ENCODE data around the gene LCK. TPM values are rescaled to one million over a fixed set of nuclear protein-coding genes. Genes with fewer than 3 reads are reported as not detected.

The LCK gene
- total and polyA plus RNA-seq, 10 of the 15 experiments (the other 5 are each of a cell fraction or from before 2014, with no cell fraction given), result 31.5 to 173 (median 119) TPM

GRCh38 chr1:32316903-32317277 is 65.8 kb downstream of the LCK start (continued):
- TF ChIP-seq, protein P1, sequence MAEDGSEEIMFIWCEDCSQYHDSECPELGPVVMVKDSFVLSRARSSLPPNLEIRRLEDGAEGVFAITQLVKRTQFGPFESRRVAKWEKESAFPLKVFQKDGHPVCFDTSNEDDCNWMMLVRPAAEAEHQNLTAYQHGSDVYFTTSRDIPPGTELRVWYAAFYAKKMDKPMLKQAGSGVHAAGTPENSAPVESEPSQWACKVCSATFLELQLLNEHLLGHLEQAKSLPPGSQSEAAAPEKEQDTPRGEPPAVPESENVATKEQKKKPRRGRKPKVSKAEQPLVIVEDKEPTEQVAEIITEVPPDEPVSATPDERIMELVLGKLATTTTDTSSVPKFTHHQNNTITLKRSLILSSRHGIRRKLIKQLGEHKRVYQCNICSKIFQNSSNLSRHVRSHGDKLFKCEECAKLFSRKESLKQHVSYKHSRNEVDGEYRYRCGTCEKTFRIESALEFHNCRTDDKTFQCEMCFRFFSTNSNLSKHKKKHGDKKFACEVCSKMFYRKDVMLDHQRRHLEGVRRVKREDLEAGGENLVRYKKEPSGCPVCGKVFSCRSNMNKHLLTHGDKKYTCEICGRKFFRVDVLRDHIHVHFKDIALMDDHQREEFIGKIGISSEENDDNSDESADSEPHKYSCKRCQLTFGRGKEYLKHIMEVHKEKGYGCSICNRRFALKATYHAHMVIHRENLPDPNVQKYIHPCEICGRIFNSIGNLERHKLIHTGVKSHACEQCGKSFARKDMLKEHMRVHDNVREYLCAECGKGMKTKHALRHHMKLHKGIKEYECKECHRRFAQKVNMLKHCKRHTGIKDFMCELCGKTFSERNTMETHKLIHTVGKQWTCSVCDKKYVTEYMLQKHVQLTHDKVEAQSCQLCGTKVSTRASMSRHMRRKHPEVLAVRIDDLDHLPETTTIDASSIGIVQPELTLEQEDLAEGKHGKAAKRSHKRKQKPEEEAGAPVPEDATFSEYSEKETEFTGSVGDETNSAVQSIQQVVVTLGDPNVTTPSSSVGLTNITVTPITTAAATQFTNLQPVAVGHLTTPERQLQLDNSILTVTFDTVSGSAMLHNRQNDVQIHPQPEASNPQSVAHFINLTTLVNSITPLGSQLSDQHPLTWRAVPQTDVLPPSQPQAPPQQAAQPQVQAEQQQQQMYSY (CRISPR knock-in tag; IDR thresholded peaks at IDR 0.05), result no peak
- TF ChIP-seq PML (IDR thresholded peaks at IDR 0.05; ENCODE audit: low read length) (no peak), MYB (IDR thresholded peaks at IDR 0.05; ENCODE audit: borderline replicate concordance, low read depth, low read length) (no peak), LARP7 (IDR thresholded peaks at IDR 0.05) (0 out of 2 replicates have a peak, but pooled peaks have one; percentile 22), RELB (IDR thresholded peaks at IDR 0.05; ENCODE audit: low read depth) (0 out of 2 replicates have a peak, but pooled peaks have one; percentile 21), RBBP5 (conservative IDR thresholded peaks at IDR 0.05) (no peak)
